HepG2 (cell line): ENCODE measurements around the gene VEGFA.

Source experiments
- CTCF ChIP-seq: sonication (generic); formaldehyde crosslinking; IDR thresholded peaks from 2 replicates; pipeline ENCODE4 v1.5.0; 2020; ENCODE audit warnings: mild to moderate bottlenecking, missing genetic modification reagents, moderate library complexity
- EZH2 ChIP-seq: conservative IDR thresholded peaks from 2 replicates; pipeline ENCODE4 v1.6.1; 2012; ENCODE audit warnings: mild to moderate bottlenecking, low read depth, low read length, moderate library complexity
- FOSL2 ChIP-seq: sonication (generic); formaldehyde crosslinking; IDR thresholded peaks from 2 replicates; pipeline ENCODE4 v1.4.0; 2020; ENCODE audit warnings: missing genetic modification reagents
- ONECUT2 ChIP-seq: sonication (generic); formaldehyde crosslinking; IDR thresholded peaks from 2 replicates; pipeline ENCODE4 v1.4.0; 2020; ENCODE audit warnings: missing genetic modification reagents
- POLR2AphosphoS5 ChIP-seq: IDR thresholded peaks from 2 replicates; pipeline ENCODE4 v1.6.1; 2012; ENCODE audit warnings: low read depth, low read length
- TEAD2 ChIP-seq: sonication (generic); formaldehyde crosslinking; IDR thresholded peaks from 2 replicates; pipeline ENCODE4 v1.9.0; 2021; ENCODE audit warnings: missing genetic modification reagents
- ZNF143 ChIP-seq: sonication (generic); formaldehyde crosslinking; IDR thresholded peaks from 2 replicates; pipeline ENCODE4 v1.4.0; 2020; ENCODE audit warnings: missing genetic modification reagents
- ZNF543 ChIP-seq: sonication (generic); formaldehyde crosslinking; IDR thresholded peaks from 2 replicates; pipeline ENCODE4 v1.4.0; 2020; ENCODE audit warnings: mild to moderate bottlenecking, missing genetic modification reagents

- TF ChIP-seq TEAD2 (CRISPR knock-in tag) = no peak
- TF ChIP-seq ZNF143 = no peak
- TF ChIP-seq FOSL2 (CRISPR knock-in tag) = no peak
- no peak for TF ChIP-seq ZNF543 (CRISPR knock-in tag)
- no peak for TF ChIP-seq EZH2
- TF ChIP-seq POLR2AphosphoS5 = no peak
- TF ChIP-seq CTCF (CRISPR knock-in tag) = peak; percentile 20; the same call in 1 of the 2 replicates
- no peak for TF ChIP-seq ONECUT2 (CRISPR knock-in tag)
Observed at GRCh38 chr6:43739642-43740091, 30.3 kb upstream of the VEGFA start.
